ENCODE results near the gene BMP5.

Gene BMP5

GRCh38 chr6:55798571-55798970, 76.8 kb downstream of the BMP5 start:
- DNase-seq: no peak

DNA sequence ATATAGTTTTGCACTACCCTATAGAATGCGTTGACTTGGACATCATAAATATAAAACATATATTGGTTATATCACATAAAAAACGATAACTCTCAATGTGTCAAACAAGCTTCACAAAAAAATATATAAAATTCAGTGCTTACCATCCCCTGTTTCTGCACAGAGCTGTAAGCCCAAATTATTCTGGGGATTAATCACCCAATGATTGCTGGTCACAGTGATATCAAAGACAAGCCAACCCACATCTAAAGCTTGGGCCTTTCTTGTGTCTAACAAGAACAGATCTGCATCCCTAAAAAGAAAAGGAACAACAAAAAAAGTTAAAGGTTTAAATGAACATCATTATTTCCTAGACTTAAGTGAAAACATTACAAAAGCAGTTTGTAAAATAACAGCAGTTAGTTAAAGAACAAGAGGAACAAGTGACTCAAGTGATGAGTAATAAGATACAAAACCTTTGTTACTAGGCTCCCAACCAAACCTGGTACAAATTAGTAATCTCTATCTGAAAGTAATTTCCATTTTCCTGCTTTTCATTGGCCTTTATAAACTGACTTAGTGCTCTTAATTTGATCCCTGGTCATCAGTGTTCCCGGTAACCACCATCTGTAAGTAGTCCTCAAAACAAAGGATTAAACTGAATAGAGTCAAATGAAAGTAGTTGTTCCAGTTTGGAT, 81.1 kb downstream of the BMP5 start:
- no peak for DNase-seq

- no peak for DNase-seq
Observed at GRCh38 chr6:55785273-55785672, 90.1 kb downstream of the BMP5 start.

DNA sequence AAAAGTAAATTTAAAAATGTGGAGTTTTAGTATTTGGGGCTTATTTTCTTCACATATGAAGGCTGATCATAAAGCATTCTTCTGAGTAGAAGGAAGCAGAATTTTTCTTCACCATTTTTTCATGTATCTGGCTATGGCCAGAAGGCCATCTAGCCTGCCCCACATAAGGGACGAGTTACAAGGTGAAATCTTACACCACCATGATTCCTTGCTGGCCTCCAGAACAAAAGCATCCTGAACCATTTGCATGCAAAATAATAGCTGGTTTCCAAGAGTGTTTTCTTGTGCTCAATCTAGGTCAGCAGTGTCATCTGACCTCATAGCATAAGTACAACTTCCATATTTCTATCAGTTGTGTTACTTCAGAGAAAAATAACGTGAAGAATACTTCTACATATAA, 93.1 kb downstream of the BMP5 start:
- no peak for DNase-seq

GRCh38 chr6:55778705-55779104, 96.7 kb downstream of the BMP5 start:
- no peak for DNase-seq

- no peak for DNase-seq
Observed at GRCh38 chr6:55777469-55777868, 97.9 kb downstream of the BMP5 start.

- DNase-seq: no peak
Observed at GRCh38 chr6:55776113-55776512, 99.3 kb downstream of the BMP5 start.

GRCh38 chr6:55775029-55775318, 100.4 kb downstream of the BMP5 start:
- DNase-seq: no peak

DNA sequence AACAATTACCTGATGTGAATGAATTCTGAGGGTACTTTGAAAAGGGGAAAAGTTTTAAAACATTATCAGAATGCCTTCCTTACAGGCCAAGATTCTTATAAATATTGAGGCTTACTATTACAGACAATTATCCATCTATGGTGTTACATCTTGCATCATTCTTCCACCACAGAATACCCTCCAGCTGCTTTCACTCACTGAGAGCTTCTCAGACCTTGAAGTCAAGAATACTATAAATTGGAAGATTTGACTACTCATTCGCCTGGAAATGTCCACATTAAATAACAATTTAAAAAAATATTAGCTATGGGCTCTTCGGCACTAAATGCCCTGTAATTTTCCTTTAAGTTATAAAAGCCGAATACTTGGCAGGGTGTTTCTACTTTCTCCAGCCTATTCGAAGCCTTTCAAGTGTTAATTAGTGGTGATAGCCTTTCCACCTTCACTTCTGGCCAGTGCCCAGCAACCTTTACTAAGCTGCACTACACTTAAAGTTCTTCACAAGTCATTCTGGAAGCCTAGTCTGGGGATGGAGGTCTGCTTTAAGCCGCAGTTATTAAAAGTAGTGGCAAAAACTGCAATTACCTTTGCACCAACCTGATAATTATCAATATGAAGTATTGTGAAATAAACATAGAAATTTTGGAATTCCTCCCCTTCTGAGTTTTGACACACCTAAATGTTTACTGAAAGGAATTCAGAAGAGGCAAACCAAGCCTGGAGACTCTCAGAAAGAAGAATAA, 100.9 kb downstream of the BMP5 start:
- DNase-seq: no peak

- DNase-seq: no peak
Observed at GRCh38 chr6:55773620-55774216, 101.7 kb downstream of the BMP5 start.

DNA sequence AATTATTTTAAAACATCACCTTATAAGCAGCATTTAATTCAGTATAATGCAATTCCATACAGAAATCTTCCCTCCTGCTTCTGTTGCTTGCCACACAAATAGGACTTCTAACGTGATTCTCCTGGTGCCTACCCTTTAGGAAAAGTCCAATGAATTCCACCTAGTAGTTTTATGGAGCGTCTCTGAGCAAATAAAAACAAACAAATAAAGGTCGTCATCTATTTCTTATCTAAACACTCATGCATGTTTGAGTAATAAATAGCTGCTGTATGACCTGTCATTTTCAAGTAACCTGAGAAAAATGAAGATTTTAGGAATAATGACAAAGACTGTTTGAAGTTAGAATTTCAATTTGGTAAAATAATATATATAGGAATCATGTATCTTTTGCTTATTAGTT, 102.7 kb downstream of the BMP5 start:
- no peak for DNase-seq

- DNase-seq: no peak
Observed at GRCh38 chr6:55759536-55759935, 115.9 kb downstream of the BMP5 start.

GRCh38 chr6:55758156-55758937, 117.0 kb downstream of the BMP5 start:
- DNase-seq: no peak

DNA sequence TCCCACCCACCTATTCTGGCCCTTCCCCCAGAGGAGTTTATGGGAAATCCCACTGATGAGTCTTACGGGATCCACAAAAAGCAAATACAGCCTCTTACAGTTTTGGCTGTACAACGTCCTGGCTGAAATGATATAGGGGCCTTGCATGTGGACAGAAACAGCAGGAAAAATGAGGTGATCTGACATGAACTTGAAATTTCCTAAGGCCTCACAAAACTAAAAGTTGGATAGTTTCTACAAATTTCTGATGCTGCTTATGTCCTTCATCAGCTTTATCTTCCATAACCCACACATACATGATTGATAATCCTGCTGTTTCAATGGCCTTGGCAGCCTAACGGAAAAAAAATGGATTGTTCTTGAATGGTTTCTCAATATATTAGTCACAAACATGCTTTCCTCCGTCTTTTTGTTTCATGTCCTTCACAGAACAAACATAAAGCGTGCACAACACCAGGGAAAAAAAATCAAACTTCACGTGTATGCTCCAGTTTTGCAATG, 118.8 kb downstream of the BMP5 start:
- DNase-seq: no peak

DNA sequence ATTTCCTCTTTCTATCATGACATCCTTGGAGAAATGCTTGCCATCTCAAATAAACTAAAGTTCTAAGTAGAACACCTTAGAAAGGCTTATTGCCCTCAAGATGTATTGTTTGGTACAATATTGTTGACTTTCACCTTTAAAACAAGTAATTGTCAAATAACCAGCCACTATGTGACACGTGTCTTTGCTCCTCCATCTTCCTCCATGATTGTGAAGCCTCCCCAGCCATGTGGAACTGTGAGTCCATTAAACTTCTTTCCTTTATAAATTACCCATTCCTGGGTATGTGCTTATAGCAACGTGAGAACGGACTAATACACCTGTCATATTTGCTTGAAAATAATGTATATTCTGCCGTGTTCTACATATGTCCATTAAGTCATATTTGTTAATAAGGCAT, 126.5 kb downstream of the BMP5 start:
- DNase-seq: no peak

DNA sequence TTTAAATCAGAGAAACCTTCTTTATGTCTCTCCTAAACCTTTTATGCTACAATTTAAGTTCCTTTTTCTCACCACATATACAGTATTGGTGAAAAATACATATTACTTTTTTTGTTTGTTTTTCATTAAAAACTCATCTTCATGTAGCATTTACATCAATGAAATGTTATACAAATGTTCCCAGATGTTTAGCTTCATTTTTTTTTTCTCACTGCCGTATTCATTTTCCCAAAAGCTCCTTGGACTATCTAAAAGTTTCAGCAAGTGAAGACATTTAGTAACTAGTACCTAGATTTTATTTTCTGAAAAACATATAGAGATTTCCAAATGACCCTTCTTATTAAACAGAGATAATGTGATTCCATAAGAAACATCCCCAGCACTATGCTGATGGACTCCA, 128.9 kb downstream of the BMP5 start:
- DNase-seq: no peak

DNA sequence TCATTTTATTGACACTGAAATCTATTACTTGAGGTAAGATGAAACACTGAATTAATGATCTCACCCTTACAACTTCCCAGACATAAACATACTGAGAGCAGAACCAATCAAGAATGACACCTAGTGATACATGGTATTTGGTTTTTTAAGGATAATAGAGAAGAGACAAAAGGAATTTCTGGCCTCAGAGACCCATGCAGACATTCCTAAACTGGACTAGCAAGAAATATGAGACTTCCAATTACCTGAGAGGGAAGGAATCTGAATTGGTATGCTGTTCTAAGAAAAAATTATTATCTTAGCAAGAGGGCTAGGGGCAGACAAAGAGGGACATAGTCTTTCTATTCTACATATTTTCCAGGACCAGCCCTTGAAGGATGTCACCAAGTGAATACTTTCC, 141.1 kb downstream of the BMP5 start:
- DNase-seq: no peak

DNA sequence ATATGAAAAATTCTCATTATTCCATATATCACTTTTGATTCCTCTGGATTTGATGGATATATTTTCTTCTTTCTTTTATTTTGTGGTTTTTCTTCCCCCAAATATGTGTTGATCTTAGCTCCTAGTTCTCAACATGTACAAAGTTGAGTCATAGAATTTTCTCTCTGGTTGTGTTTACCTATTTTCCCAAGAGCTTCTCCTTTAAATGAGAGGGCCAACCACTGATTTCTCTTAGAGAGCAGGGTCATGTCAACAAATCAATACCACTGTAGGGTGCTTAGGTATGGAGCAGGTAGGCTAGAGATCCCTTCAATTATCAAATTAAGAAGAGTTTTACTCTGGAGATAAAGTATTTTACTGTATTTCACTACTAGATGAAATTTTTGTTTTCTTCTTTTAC, 145.7 kb downstream of the BMP5 start:
- no peak for DNase-seq

DNA sequence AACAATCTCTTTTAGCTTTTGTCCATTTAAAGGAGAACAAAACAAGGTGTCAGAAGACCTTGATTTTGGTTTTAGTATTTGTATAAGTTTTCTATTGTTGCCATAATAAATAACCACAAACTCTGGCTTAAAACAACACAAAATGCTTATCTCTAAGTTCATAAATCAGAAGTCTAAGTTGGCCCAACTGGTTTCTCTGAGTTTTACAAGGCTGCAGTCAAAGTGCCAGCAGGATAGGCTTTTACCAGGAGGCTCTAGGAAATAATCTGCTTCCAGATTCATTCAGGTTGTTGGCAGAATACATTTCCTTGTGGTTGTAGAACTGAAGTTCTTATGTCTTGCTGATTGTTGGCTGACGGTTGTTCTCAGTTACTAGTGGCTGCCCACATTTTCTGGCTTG, 149.2 kb downstream of the BMP5 start:
- DNase-seq: no peak

- no peak for DNase-seq
Observed at GRCh38 chr6:55714831-55715230, 160.6 kb downstream of the BMP5 start.

GRCh38 chr6:55713436-55713835, 162.0 kb downstream of the BMP5 start:
- no peak for DNase-seq

- no peak for DNase-seq
Observed at GRCh38 chr6:55708711-55709110, 166.7 kb downstream of the BMP5 start.
